Naive thymus-derived CD4-positive, alpha-beta T cell (primary cell): ENCODE results near the gene DNAJC5G. TPM values are rescaled to one million over a fixed set of nuclear protein-coding genes. Genes with fewer than 3 reads are reported as not detected.

Experiments
- ATAC-seq: fragments of 150-1000 bp; cut with Tn5 transposase; 2 replicates; pipeline ENCODE4 v1.10.0; 2021; ENCODE audit warnings: mild to moderate bottlenecking, moderate library complexity
- CTCF ChIA-PET: fragments of 350-600 bp; sonication (Branson Sonifier 250); formaldehyde crosslinking; loops from one replicate; lab custom pipeline; 2021; ENCODE audit warnings: antibody characterized with exemption; lab: Charles Lee
- POLR2A ChIA-PET: fragments of 350-600 bp; sonication (Branson Sonifier 250); formaldehyde crosslinking; loops from one replicate; lab custom pipeline; 2021; ENCODE audit warnings: antibody characterized with exemption, inconsistent platforms; lab: Charles Lee
- DNase-seq, 9 donors: peaks; one replicate each; pipeline versions ENCODE4 v3.0.0 to v3.0.0-alpha.2; 2020 to 2022; ENCODE audit warnings: mixed read lengths in 1 of 9
- H3K27ac ChIP-seq: one replicate; pipeline ENCODE4 v1.7.0; 2013; ENCODE audit warnings: mild to moderate bottlenecking, low read depth, low read length, moderate library complexity
- H3K27me3 ChIP-seq, 2 donors: one replicate each; pipeline ENCODE4 v1.7.0; 2013; ENCODE audit warnings: low read length in 2 of 2, mild to moderate bottlenecking in 2 of 2, moderate library complexity in 2 of 2; ENCODE audit not compliant: control insufficient read depth in 2 of 2, insufficient read depth in 2 of 2
- H3K36me3 ChIP-seq, 3 experiments: 1 replicate in 2 of 3; 2 replicates in 1 of 3; pipeline ENCODE4 v1.7.0; 2013; ENCODE audit warnings: low read length in 3 of 3, mild to moderate bottlenecking in 3 of 3, moderate library complexity in 1 of 3; ENCODE audit not compliant: insufficient read depth in 3 of 3, control insufficient read depth in 2 of 3
- H3K4me1 ChIP-seq, 2 donors: one replicate each; pipeline ENCODE4 v1.7.0; 2013; ENCODE audit warnings: low read length in 2 of 2, mild to moderate bottlenecking in 2 of 2, moderate library complexity in 1 of 2; ENCODE audit not compliant: control insufficient read depth in 2 of 2, insufficient read depth in 2 of 2
- H3K4me3 ChIP-seq: 2 replicates; pipeline ENCODE4 v1.7.0; 2013; ENCODE audit warnings: mild to moderate bottlenecking, low read length
- H3K9me3 ChIP-seq, 3 experiments: 1 replicate in 2 of 3; 2 replicates in 1 of 3; pipeline ENCODE4 v1.7.0; 2013; ENCODE audit warnings: low read length in 3 of 3; ENCODE audit not compliant: control insufficient read depth in 2 of 3
- H3K27ac Mint-ChIP-seq, 9 donors: one replicate each; pipeline ENCODE4 v1.8.0; 2020 to 2022; ENCODE audit warnings: mixed read lengths in 9 of 9, mild to moderate bottlenecking in 8 of 9, moderate library complexity in 5 of 9, inconsistent platforms in 2 of 9
- H3K27me3 Mint-ChIP-seq, 5 donors: one replicate each; pipeline ENCODE4 v1.8.0; 2021 to 2022; ENCODE audit warnings: mixed read lengths in 5 of 5, mild to moderate bottlenecking in 1 of 5
- H3K36me3 Mint-ChIP-seq, 5 donors: one replicate each; pipeline ENCODE4 v1.8.0; 2020 to 2022; ENCODE audit warnings: mixed read lengths in 5 of 5, mild to moderate bottlenecking in 3 of 5, inconsistent platforms in 1 of 5
- H3K4me1 Mint-ChIP-seq, 7 donors: one replicate each; pipeline ENCODE4 v1.8.0; 2020 to 2022; ENCODE audit warnings: mixed read lengths in 7 of 7, mild to moderate bottlenecking in 3 of 7, inconsistent platforms in 1 of 7
- H3K4me3 Mint-ChIP-seq, 10 donors: one replicate each; pipeline ENCODE4 v1.8.0; 2020 to 2022; ENCODE audit warnings: mild to moderate bottlenecking in 10 of 10, mixed read lengths in 10 of 10, moderate library complexity in 6 of 10, inconsistent platforms in 2 of 10
- H3K9me3 Mint-ChIP-seq, 11 donors: one replicate each; pipeline ENCODE4 v1.8.0; 2020 to 2022; ENCODE audit warnings: mixed read lengths in 11 of 11, mild to moderate bottlenecking in 4 of 11, inconsistent platforms in 1 of 11, moderate library complexity in 1 of 11
- intact Hi-C, 2 donors: fragments of 100-400 bp; cut with micrococcal nuclease; formaldehyde crosslinking; loops; one replicate each; pipeline ENCODE4 v1.15.1; 2023
- polyA plus RNA-seq, 2 donors: library from polyadenylated mRNA; unstranded; fragments of 300-500 nt; fragmentation: Illumina TruSeq; gene quantifications; one replicate each; pipeline ENCODE4 v1.2.3, GENCODE V29; 2021
- total RNA-seq, 6 experiments: library from RNA in 5 of 6; stranded (reverse) in 5 of 6; gene quantifications; 1 replicate in 5 of 6; 2 replicates in 1 of 6; pipeline ENCODE4 v1.2.3 and lab custom pipeline; 2021 to 2026

The DNAJC5G gene
- total RNA-seq (not detected), polyA plus RNA-seq (not detected), total RNA-seq (lab: John Stamatoyannopoulos, UW) (not detected)

GRCh38 chr2:27275211-27276150, at the start of gene DNAJC5G:
TSS of gene DNAJC5G (plus strand) at chr2:27275433. CDS start at chr2:27276729, 1,296 bp downstream.
- ChIA-PET POLR2A (interaction anchor here (0.6 kb wide), 1 partner anchor 22 kb away, joined by 3 read pairs; no protein-coding TSS in a partner anchor), CTCF (interaction anchor here (0.6 to 1.2 kb wide), 4 partner anchors 9 to 43 kb away, joined by 3 read pairs; no protein-coding TSS in a partner anchor)
- no peaks in the 10 kb centered on the region for H3K9me3 ChIP-seq
- Mint-ChIP-seq H3K36me3 (no peaks in the 10 kb centered on the region), H3K27me3 (peaks cover 4 to 31% (median 10%) of the 10 kb centered on the region in 5 donors), H3K9me3 (no peaks in the 10 kb centered on the region), H3K4me3 (no peak within 1 kb of the TSS), H3K4me1 (peaks cover 0 to 9% (median 4%) of the 10 kb centered on the region in 7 donors), H3K27ac (peak within 1 kb of the TSS in 1 of 9 donors; percentile 38)
- H3K36me3 ChIP-seq, result no peaks in the 10 kb centered on the region
- no peak within 1 kb of the TSS for H3K4me3 ChIP-seq
- no peak for ATAC-seq
- H3K27ac ChIP-seq, result no peak within 1 kb of the TSS
- intact Hi-C loops, result no loop called here
- H3K27me3 ChIP-seq, result no peaks in the 10 kb centered on the region
- no peak for DNase-seq
- no peaks in the 10 kb centered on the region for H3K4me1 ChIP-seq

- CTCF ChIA-PET, result no interaction called here
- ATAC-seq (no peak), DNase-seq (no peak)
- Histone ChIP-seq H3K9me3 (no peaks in the 10 kb centered on the region), H3K4me3 (no peak overlapping the region), H3K4me1 (no peaks in the 10 kb centered on the region), H3K27me3 (no peaks in the 10 kb centered on the region), H3K27ac (no peak overlapping the region), H3K36me3 (peaks cover 18 to 88% (median 20%) of the 10 kb centered on the region in 3 experiments)
- H3K27me3 Mint-ChIP-seq, result no peaks in the 10 kb centered on the region
- peak overlapping the region in 1 of 9 donors; percentile 30 for H3K27ac Mint-ChIP-seq
- H3K4me1 Mint-ChIP-seq, result peaks cover 0 to 6% (median 0%) of the 10 kb centered on the region in 7 donors
- H3K4me3 Mint-ChIP-seq, result no peak overlapping the region
- POLR2A ChIA-PET, result interaction anchor here (2.0 kb wide), 1 partner anchor 12 kb away, joined by 6 read pairs; no protein-coding TSS in a partner anchor
- intact Hi-C loops, result no loop called here
- peaks cover 7 to 62% (median 27%) of the 10 kb centered on the region in 5 donors for H3K36me3 Mint-ChIP-seq
- H3K9me3 Mint-ChIP-seq, result no peaks in the 10 kb centered on the region
These were observed 49.7 kb upstream of the DNAJC5G start for GRCh38 chr2:27225526-27225925.

- Histone ChIP-seq H3K4me1 (no peaks in the 10 kb centered on the region), H3K4me3 (no peak overlapping the region), H3K36me3 (peaks cover 26 to 92% (median 32%) of the 10 kb centered on the region in 3 experiments), H3K9me3 (no peaks in the 10 kb centered on the region), H3K27me3 (no peaks in the 10 kb centered on the region), H3K27ac (no peak overlapping the region)
- DNase-seq (no peak), ATAC-seq (no peak)
- POLR2A ChIA-PET, result no interaction called here
- Mint-ChIP-seq H3K27ac (peak overlapping the region in 1 of 9 donors; percentile 10), H3K4me3 (no peak overlapping the region), H3K27me3 (no peaks in the 10 kb centered on the region), H3K4me1 (no peaks in the 10 kb centered on the region), H3K9me3 (no peaks in the 10 kb centered on the region), H3K36me3 (peaks cover 7 to 58% (median 26%) of the 10 kb centered on the region in 5 donors)
- CTCF ChIA-PET, result no interaction called here
- intact Hi-C loops, result no loop called here
These were observed 47.7 kb upstream of the DNAJC5G start for GRCh38 chr2:27227501-27227900.

GRCh38 chr2:27231921-27232320, 43.3 kb upstream of the DNAJC5G start:
- Histone ChIP-seq H3K27me3 (no peaks in the 10 kb centered on the region), H3K4me1 (no peaks in the 10 kb centered on the region), H3K4me3 (no peak overlapping the region), H3K27ac (no peak overlapping the region), H3K36me3 (peaks cover 25 to 94% (median 29%) of the 10 kb centered on the region in 3 experiments), H3K9me3 (no peaks in the 10 kb centered on the region)
- H3K36me3 Mint-ChIP-seq, result peaks cover 16 to 49% (median 31%) of the 10 kb centered on the region in 5 donors
- ChIA-PET POLR2A (interaction anchor here (1.0 kb wide), 1 partner anchor 12 kb away, joined by 3 read pairs; no protein-coding TSS in a partner anchor), CTCF (interaction anchor here (0.5 to 1.0 kb wide), 2 partner anchors 44 to 215 kb away, joined by 3 to 4 read pairs; no protein-coding TSS in a partner anchor)
- intact Hi-C loops, result no loop called here
- H3K27ac Mint-ChIP-seq, result no peak overlapping the region
- H3K4me3 Mint-ChIP-seq, result no peak overlapping the region
- H3K27me3 Mint-ChIP-seq, result no peaks in the 10 kb centered on the region
- no peak for ATAC-seq
- H3K4me1 Mint-ChIP-seq, result peaks cover 0 to 6% (median 0%) of the 10 kb centered on the region in 7 donors
- H3K9me3 Mint-ChIP-seq, result no peaks in the 10 kb centered on the region
- no peak for DNase-seq

- no peak for ATAC-seq
- H3K27ac Mint-ChIP-seq, result peak overlapping the region in 1 of 9 donors; percentile 76
- H3K27me3 ChIP-seq, result no peaks in the 10 kb centered on the region
- H3K36me3 ChIP-seq, result peaks cover 29 to 94% (median 32%) of the 10 kb centered on the region in 3 experiments
- DNase-seq, result no peak
- no peak overlapping the region for H3K4me3 Mint-ChIP-seq
- intact Hi-C loops, result no loop called here
- no peak overlapping the region for H3K4me3 ChIP-seq
- ChIA-PET CTCF (no interaction called here), POLR2A (interaction anchor here (0.6 to 1.0 kb wide), 2 partner anchors 11 to 430 kb away, joined by 3 read pairs; partner anchors contain the start of genes SLC4A1AP and SUPT7L)
- H3K36me3 Mint-ChIP-seq, result peaks cover 20 to 46% (median 27%) of the 10 kb centered on the region in 5 donors
- H3K9me3 Mint-ChIP-seq, result no peaks in the 10 kb centered on the region
- no peaks in the 10 kb centered on the region for H3K9me3 ChIP-seq
- no peaks in the 10 kb centered on the region for H3K4me1 ChIP-seq
- peaks cover 0 to 6% (median 0%) of the 10 kb centered on the region in 7 donors for H3K4me1 Mint-ChIP-seq
- H3K27me3 Mint-ChIP-seq, result no peaks in the 10 kb centered on the region
- H3K27ac ChIP-seq, result no peak overlapping the region
These were observed 41.9 kb upstream of the DNAJC5G start for GRCh38 chr2:27233341-27233740.

GRCh38 chr2:27236136-27236535, 39.1 kb upstream of the DNAJC5G start:
- CTCF ChIA-PET, result interaction anchor here (0.6 kb wide), 1 partner anchor 100 kb away, joined by 4 read pairs; no protein-coding TSS in a partner anchor

More at GRCh38 chr2:27236136-27236535, 39.1 kb upstream of the DNAJC5G start:
- Histone ChIP-seq H3K27ac (no peak overlapping the region), H3K9me3 (no peaks in the 10 kb centered on the region), H3K4me3 (no peak overlapping the region), H3K27me3 (no peaks in the 10 kb centered on the region), H3K36me3 (peaks cover 28 to 100% (median 32%) of the 10 kb centered on the region in 3 experiments), H3K4me1 (no peaks in the 10 kb centered on the region)
- Mint-ChIP-seq H3K36me3 (peaks cover 24 to 60% (median 31%) of the 10 kb centered on the region in 5 donors), H3K27ac (no peak overlapping the region), H3K4me3 (no peak overlapping the region), H3K9me3 (no peaks in the 10 kb centered on the region), H3K27me3 (no peaks in the 10 kb centered on the region), H3K4me1 (peaks cover 0 to 6% (median 0%) of the 10 kb centered on the region in 7 donors)
- intact Hi-C loops, result no loop called here
- POLR2A ChIA-PET, result no interaction called here
- no peak for ATAC-seq
- DNase-seq, result no peak
